ENCODE results near the gene F2RL3.

Gene F2RL3

GRCh38 chr19:16888629-16889365, at the start of gene F2RL3:
Gene F2RL3 (plus strand): TSS chr19:16888999. CDS start chr19:16889190, 191 bp downstream.
- DNase-seq (ENCODE audit: low read depth, low spot score), result no peak

DNA sequence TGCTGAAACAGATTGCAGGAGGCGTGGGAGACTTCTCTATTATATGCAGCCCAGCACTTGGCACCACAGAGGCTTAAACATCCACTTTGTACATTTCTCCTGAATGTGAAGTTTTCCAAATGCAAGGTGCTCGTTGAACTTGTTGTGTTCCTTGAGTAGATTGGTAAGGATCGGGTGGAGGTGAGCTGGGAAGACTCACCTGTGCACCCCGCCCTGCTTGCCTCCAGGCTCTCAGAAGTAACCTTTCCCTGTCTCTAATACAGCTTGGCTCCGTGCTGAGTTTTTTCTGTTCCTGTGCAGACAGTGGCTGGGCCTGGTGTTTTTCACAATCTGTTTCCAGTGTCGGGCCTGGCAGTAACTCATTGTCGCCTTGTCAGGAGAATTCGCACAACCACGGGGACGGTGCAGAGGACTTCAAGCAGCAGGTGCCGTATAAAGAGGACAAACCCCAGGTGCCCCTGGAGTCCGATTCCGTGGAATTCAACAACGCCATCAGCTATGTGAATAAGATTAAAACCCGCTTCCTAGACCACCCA, 47.3 kb upstream of the F2RL3 start:
- DNase-seq (ENCODE audit: low read depth, low spot score), result no peak

- no peak for DNase-seq (ENCODE audit: low read depth, low spot score)
Measured at GRCh38 chr19:16846901-16847300, 41.9 kb upstream of the F2RL3 start.

GRCh38 chr19:16847430-16847829, 41.4 kb upstream of the F2RL3 start:
- no peak for DNase-seq (ENCODE audit: low read depth, low spot score)

GRCh38 chr19:16849168-16849567, 39.6 kb upstream of the F2RL3 start:
- no peak for DNase-seq (ENCODE audit: low read depth, low spot score)

DNA sequence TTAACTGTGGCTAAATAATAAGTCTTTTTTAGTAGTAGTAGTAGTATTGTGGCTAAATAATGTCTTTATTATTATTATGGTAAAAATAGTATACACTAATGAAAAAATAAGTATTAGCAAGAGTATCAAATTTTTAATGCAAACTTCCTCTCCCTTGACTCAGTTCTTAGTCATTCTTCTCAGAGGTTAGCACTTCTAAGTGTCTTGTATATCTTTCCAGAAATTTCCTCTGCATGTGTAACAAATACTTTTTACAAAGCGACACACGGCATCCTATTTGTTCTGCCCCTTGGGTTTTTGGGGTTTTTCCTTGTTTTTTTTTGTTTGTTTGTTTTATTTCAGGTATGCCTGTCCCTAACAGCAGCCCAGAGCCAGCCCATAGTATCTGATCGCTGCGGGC, 38.7 kb upstream of the F2RL3 start:
- no peak for DNase-seq (ENCODE audit: low read depth, low spot score)

- no peak for DNase-seq (ENCODE audit: low read depth, low spot score)
Measured at GRCh38 chr19:16851031-16851712, 37.6 kb upstream of the F2RL3 start.

DNA sequence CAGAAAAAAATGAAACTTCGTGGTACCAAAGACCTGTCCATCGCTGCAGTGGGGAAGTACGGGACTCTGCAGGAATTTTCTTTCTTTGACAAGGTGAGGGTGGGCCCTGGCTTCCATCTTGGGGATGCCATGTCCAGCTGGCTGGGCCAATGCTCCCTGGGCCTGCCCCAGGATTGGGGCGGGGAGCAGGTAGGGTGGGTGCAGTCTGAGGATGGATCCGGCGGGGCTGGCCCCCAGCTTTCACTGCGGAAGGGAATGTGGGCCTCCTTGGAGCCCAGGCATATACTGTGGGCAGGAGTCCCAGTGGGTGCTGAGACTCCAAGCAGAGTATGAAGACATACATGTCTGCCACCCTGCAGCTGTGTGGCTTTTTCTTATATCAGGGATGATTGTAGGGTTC, 35.7 kb upstream of the F2RL3 start:
- DNase-seq (ENCODE audit: low read depth, low spot score), result no peak

- no peak for DNase-seq (ENCODE audit: low read depth, low spot score)
Measured at GRCh38 chr19:16856091-16856490, 32.7 kb upstream of the F2RL3 start.

DNA sequence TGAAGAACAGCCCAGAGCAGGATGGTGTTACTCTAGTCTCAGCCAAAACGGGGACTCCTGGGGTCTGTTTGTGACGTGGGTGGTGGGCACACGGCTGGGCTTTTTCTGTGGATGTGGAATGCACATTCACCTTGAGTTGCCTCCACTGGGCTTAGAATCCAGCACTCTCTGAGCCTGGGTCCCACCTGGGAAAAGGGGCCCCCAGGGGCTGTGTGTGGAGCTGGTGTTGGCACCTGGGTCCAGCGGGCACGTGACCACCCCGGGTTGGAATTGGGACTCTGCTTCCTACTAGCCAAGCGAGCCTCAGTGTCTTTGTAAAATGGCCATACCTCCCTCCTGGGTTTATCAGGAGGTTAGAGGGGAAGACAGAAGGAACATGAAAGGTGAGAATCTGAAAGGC, 29.2 kb upstream of the F2RL3 start:
- no peak for DNase-seq (ENCODE audit: low read depth, low spot score)

DNA sequence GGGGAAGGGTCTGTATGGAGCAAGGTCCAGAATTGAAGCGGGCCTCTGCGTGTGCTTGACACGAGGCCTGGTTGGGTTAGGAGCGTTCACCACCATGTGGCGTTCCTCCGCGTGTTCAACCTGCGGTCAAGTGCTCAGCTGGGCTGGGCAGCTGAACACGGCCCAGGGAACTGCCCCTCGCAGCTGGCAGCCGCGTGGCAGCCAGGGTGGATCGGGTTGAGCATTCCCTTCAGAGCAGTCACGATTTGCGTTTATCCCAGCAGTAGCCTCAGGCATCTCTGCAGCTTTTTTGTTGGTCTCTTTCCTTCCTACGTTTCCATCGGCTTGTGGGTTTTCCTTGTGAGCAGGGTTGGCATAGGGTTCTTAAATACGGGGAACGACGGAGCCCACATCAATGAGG, 28.7 kb upstream of the F2RL3 start:
- no peak for DNase-seq (ENCODE audit: low read depth, low spot score)

GRCh38 chr19:16861011-16861410, 27.8 kb upstream of the F2RL3 start:
- no peak for DNase-seq (ENCODE audit: low read depth, low spot score)

GRCh38 chr19:16861834-16862233, 27.0 kb upstream of the F2RL3 start:
- no peak for DNase-seq (ENCODE audit: low read depth, low spot score)

- no peak for DNase-seq (ENCODE audit: low read depth, low spot score)
Measured at GRCh38 chr19:16862826-16863415, 25.9 kb upstream of the F2RL3 start.

GRCh38 chr19:16867211-16867610, 21.6 kb upstream of the F2RL3 start:
- DNase-seq (ENCODE audit: low read depth, low spot score), result no peak

DNA sequence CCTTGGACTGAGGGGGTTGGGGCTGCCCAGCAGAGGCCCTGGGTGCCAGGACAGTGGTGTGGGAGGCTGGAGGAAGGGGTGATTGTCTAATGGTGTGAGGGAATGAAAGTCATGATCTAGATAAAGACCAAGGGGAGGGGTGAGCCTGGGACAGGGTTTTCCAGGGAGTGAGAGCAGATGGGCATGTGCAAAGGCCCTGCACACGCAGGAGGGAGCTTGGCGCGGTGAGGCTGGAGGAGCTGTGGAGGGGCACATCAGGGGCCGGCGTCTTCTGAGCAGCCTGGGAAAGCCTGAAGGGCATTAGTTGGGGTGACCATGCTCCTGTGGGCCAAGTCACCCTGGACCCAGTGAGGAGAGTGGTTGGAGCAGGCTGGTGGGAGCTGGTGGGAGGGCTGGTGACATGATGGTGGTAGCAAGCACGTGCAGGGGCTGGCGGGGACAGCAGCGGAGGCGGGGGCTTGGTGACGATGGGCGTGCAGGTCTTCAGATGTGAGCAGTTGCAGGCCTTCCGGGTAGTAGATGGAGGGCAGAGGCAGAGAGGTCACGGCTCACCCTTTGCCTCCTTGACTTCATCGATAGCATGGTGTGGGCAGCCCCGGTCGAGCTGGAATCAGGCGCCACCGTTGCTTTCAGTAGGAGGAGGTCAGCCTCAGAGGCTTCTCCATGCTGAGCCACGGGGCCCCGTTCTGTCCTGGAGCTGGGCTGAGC, 20.2 kb upstream of the F2RL3 start:
- no peak for DNase-seq (ENCODE audit: low read depth, low spot score)

GRCh38 chr19:16869331-16869972, 19.3 kb upstream of the F2RL3 start:
- DNase-seq (ENCODE audit: low read depth, low spot score), result no peak

DNA sequence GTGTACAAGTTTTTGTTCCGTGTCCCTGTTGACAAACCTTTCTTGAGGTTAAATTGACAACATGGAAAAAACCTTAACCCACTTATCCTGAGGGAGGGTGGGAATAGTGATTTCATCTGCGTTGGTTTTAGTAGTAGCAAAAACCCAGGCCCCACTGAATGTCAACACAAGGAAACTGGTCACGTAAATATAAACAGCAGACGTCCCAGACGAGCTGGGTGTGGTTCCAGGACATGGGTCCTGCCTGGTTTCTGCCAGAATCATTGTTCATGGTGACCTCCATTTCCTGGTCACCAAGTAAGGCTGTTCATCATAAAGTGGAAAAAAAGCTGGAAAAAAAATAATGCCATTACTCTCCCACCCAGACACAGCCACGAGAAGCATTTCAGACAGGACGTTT, 16.9 kb upstream of the F2RL3 start:
- DNase-seq (ENCODE audit: low read depth, low spot score), result no peak

DNA sequence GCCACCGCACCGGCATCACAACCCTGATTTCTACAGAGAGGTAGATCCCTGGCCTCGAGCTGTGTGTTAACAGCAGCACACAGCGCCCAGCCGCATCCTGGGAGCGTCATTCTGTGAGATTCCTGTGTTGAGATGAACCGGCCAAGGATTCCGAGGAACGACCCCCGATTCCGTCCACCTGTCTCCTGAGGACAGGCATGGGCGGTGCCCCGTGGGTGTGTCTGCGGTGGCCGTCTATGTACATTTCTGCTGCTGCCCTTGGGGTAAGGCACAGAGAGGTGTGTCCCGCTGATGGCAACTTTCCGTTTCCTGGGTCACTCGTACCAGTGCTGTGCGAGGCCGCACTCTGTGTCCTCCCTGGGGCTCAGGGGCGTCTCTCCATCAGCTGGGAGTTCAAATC, 16.1 kb upstream of the F2RL3 start:
- no peak for DNase-seq (ENCODE audit: low read depth, low spot score)

DNA sequence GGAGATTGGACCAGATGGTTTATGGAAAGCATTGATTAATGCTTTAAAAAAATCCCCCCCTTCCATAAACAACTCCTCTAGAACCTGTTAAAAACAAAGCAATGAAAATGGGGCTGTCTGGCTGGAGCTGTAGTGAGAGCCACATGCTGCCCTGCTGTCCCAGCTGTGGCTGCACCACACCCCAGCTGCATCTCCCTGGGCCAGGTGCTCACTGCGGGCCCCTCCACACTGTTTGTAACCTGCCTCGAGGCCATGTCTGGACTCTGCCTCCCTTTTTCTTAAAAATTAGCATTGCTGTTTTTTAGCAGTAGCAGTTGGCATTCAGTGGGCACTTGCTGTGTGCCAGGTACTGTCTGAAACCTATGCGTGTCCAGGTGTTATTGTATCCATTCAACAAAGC, 15.2 kb upstream of the F2RL3 start:
- DNase-seq (ENCODE audit: low read depth, low spot score), result no peak

GRCh38 chr19:16874250-16874977, 14.4 kb upstream of the F2RL3 start:
- DNase-seq (ENCODE audit: low read depth, low spot score), result no peak
